HEK293 (cell line): ENCODE measurements around the gene C7orf57.
A peak's percentile ranks its signal among the peaks of the same experiment; 100 is the strongest.

Source experiments
- HOXA7 ChIP-seq: sonication (generic); formaldehyde crosslinking; IDR thresholded peaks from 2 replicates; pipeline ENCODE4 v1.8.1; 2022; ENCODE audit warnings: missing genetic modification reagents, borderline replicate concordance
- PRDM1 ChIP-seq: fragments of 450-650 bp; formaldehyde crosslinking; IDR thresholded peaks from 2 replicates; pipeline ENCODE4; 2016; ENCODE audit warnings: missing biosample characterization, missing genetic modification characterization
- PRDM4 ChIP-seq: fragments of 450-650 bp; formaldehyde crosslinking; IDR thresholded peaks from 2 replicates; pipeline ENCODE4 v1.5.1; 2017; ENCODE audit warnings: missing biosample characterization, missing genetic modification characterization
- SP7 ChIP-seq: fragments of 450-650 bp; formaldehyde crosslinking; IDR thresholded peaks from 2 replicates; pipeline ENCODE4 v1.5.1; 2016; ENCODE audit warnings: missing biosample characterization, missing genetic modification characterization
- ZBTB8A ChIP-seq: fragments of 450-650 bp; formaldehyde crosslinking; IDR thresholded peaks from 2 replicates; pipeline ENCODE4 v1.5.1; 2016; ENCODE audit warnings: missing biosample characterization, missing genetic modification characterization
- ZNF132 ChIP-seq: fragments of 450-650 bp; formaldehyde crosslinking; IDR thresholded peaks from 2 replicates; pipeline ENCODE4 v1.5.1; 2017; ENCODE audit warnings: missing biosample characterization, missing genetic modification characterization, borderline replicate concordance
- ZNF184 ChIP-seq: fragments of 450-650 bp; IDR thresholded peaks from 2 replicates; pipeline ENCODE4 v1.5.1; 2018; ENCODE audit warnings: missing biosample characterization, mild to moderate bottlenecking, missing genetic modification characterization
- ZNF2 ChIP-seq: fragments of 450-650 bp; formaldehyde crosslinking; IDR thresholded peaks from 2 replicates; pipeline ENCODE4 v1.5.1; 2016; ENCODE audit warnings: missing biosample characterization, missing genetic modification characterization
- ZNF211 ChIP-seq: fragments of 450-650 bp; formaldehyde crosslinking; IDR thresholded peaks from 2 replicates; pipeline ENCODE4 v1.5.1; 2016; ENCODE audit warnings: low read depth, missing biosample characterization, missing genetic modification characterization
- ZNF280D ChIP-seq: fragments of 450-650 bp; formaldehyde crosslinking; IDR thresholded peaks from 2 replicates; pipeline ENCODE4 v1.5.1; 2016; ENCODE audit warnings: missing biosample characterization, missing genetic modification characterization
- ZNF433 ChIP-seq: fragments of 450-650 bp; formaldehyde crosslinking; IDR thresholded peaks from 2 replicates; pipeline ENCODE4 v1.5.1; 2016; ENCODE audit warnings: missing biosample characterization, missing genetic modification characterization, low read depth
- ZNF518A ChIP-seq: fragments of 450-650 bp; formaldehyde crosslinking; conservative IDR thresholded peaks from 2 replicates; pipeline ENCODE4 v1.5.1; 2016; ENCODE audit warnings: low read depth, missing biosample characterization, missing genetic modification characterization
- ZNF645 ChIP-seq: fragments of 450-650 bp; formaldehyde crosslinking; IDR thresholded peaks from 2 replicates; pipeline ENCODE4; 2016; ENCODE audit warnings: missing biosample characterization, missing genetic modification characterization
- ZNF660 ChIP-seq: fragments of 450-650 bp; IDR thresholded peaks from 2 replicates; pipeline ENCODE4 v1.5.1; 2018; ENCODE audit warnings: missing biosample characterization, mild to moderate bottlenecking, missing genetic modification characterization
- ZNF692 ChIP-seq: fragments of 450-650 bp; formaldehyde crosslinking; IDR thresholded peaks from 2 replicates; pipeline ENCODE4 v1.5.1; 2016; ENCODE audit warnings: missing biosample characterization, missing genetic modification characterization
- ZNF843 ChIP-seq: fragments of 450-650 bp; formaldehyde crosslinking; IDR thresholded peaks from 2 replicates; pipeline ENCODE4 v1.5.1; 2016; ENCODE audit warnings: missing biosample characterization, missing genetic modification characterization
- TF ChIP-seq, protein P1 (sequence below): fragments of 450-650 bp; formaldehyde crosslinking; IDR thresholded peaks from 2 replicates; pipeline ENCODE4 v1.5.1; 2016; ENCODE audit warnings: missing biosample characterization, missing genetic modification characterization
- TF ChIP-seq, protein P2 (sequence below): fragments of 450-650 bp; formaldehyde crosslinking; IDR thresholded peaks from 2 replicates; pipeline ENCODE4 v1.5.1; 2016; ENCODE audit warnings: missing biosample characterization, missing genetic modification characterization

C7orf57 gene

DNA sequence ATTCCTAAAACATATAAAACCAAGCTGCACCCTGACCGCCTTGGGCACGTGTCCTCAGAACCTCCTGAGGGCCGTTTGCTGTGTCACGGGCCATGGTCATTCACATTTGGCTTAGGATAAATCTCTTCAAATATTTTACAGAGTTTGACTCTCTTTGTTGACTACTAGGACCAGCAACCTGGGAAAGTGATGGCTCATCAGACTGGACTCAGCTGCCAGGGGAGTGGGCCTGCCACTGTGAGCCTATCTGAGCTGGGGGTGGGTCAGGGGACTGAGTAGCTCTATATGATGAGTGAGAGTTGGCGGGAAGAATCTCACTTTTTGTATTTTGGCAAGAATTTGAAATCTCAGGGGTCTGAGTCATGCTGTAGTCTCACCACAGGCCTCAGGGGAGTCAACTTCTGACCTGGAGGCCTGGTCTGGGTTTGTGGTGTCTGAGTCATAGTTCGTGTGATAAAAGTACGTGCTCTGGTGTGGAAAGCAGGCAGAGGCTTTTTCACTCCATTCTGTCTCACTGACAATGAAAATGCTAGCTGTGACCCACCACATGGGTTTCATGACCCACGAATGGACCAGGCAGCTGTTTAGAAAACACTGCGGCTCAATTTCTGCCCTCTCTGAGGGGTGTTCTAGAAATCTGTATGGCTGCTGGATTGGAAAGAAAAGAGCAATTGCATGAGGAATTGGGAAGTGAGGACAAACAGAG lies 49.5 kb downstream of the C7orf57 start (continued):
- TF ChIP-seq ZNF518A (tag by site-specific recombination) = peak; percentile 38; the same call in 1 of the 2 replicates
- no peak for TF ChIP-seq ZNF433 (tag by site-specific recombination)
- TF ChIP-seq, protein P1, sequence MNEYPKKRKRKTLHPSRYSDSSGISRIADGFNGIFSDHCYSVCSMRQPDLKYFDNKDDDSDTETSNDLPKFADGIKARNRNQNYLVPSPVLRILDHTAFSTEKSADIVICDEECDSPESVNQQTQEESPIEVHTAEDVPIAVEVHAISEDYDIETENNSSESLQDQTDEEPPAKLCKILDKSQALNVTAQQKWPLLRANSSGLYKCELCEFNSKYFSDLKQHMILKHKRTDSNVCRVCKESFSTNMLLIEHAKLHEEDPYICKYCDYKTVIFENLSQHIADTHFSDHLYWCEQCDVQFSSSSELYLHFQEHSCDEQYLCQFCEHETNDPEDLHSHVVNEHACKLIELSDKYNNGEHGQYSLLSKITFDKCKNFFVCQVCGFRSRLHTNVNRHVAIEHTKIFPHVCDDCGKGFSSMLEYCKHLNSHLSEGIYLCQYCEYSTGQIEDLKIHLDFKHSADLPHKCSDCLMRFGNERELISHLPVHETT = peak; percentile 63
- no peak for TF ChIP-seq ZNF211 (tag by site-specific recombination)
- TF ChIP-seq ZNF280D (tag by site-specific recombination) = no peak
- peak; percentile 70 for TF ChIP-seq PRDM1
- no peak for TF ChIP-seq ZNF645
- TF ChIP-seq ZNF692 (tag by site-specific recombination) = 0 out of 2 replicates have a peak, but pooled peaks have one; percentile 31
- TF ChIP-seq ZNF843 = peak; percentile 52; the same call in 1 of the 2 replicates
- peak; percentile 68 for TF ChIP-seq SP7 (tag by site-specific recombination)
- TF ChIP-seq HOXA7 (CRISPR knock-in tag) = no peak
- peak; percentile 74 for TF ChIP-seq ZNF660 (tag by site-specific recombination)
- 0 out of 2 replicates have a peak, but pooled peaks have one; percentile 18 for TF ChIP-seq ZNF184
- TF ChIP-seq, protein P2, sequence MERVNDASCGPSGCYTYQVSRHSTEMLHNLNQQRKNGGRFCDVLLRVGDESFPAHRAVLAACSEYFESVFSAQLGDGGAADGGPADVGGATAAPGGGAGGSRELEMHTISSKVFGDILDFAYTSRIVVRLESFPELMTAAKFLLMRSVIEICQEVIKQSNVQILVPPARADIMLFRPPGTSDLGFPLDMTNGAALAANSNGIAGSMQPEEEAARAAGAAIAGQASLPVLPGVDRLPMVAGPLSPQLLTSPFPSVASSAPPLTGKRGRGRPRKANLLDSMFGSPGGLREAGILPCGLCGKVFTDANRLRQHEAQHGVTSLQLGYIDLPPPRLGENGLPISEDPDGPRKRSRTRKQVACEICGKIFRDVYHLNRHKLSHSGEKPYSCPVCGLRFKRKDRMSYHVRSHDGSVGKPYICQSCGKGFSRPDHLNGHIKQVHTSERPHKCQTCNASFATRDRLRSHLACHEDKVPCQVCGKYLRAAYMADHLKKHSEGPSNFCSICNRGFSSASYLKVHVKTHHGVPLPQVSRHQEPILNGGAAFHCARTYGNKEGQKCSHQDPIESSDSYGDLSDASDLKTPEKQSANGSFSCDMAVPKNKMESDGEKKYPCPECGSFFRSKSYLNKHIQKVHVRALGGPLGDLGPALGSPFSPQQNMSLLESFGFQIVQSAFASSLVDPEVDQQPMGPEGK (tag by site-specific recombination) = peak; percentile 41; the same call in 1 of the 2 replicates
- TF ChIP-seq PRDM4 = no peak
- TF ChIP-seq ZBTB8A (tag by site-specific recombination) = no peak
- no peak for TF ChIP-seq ZNF2 (tag by site-specific recombination)
- TF ChIP-seq ZNF132 (tag by site-specific recombination) = no peak
